ENCODE data around the gene NOVA2. TPM values are rescaled to one million over a fixed set of nuclear protein-coding genes. Genes with fewer than 3 reads are reported as not detected.
A peak's percentile ranks its signal among the peaks of the same experiment; 100 is the strongest.

NOVA2 gene
- total and polyA plus RNA-seq, 5 donors from 2014 or later = not detected

DNA sequence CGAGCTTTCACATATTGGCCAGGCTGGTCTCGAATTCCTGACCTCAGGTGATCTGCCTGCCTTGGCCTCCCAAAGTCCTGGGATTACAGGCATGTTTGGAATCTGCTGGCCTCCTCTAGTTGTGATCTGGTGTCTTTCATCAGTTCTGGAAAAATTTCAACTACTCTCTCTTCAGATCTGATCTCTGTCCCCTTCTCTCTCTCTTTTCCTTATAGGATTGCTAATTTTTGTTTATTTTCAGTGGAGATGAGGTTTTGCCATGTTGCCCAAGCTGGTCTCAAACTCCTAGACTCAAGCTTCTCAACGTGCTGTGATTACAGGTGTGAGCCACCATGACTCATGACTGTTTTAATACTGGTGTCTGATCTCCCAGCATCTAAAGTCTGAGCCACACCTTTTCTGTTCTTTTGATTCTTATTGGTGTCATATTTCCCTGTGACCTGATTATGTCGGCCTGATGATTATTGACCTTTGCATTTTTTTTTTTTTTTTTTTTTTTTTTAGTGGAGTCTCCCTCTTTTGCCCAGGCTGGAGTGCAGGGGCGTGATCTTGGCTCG lies 48.7 kb downstream of the NOVA2 start:
- no peaks in the 10 kb centered on the region for H3K36me3 Mint-ChIP-seq
- no peak for DNase-seq
- peaks cover 23% of the 10 kb centered on the region for H3K27me3 Mint-ChIP-seq

GRCh38 chr19:45922281-45922680 lies 51.4 kb downstream of the NOVA2 start:
- Histone ChIP-seq H3K36me3 (ENCODE audit: control insufficient read depth, insufficient read depth, low read length) (no peaks in the 10 kb centered on the region), H3K27me3 (ENCODE audit: control insufficient read depth, insufficient read depth, low read length) (peaks cover 6% of the 10 kb centered on the region), H3K27ac (ENCODE audit: insufficient read depth, low read length, poor library complexity, severe bottlenecking) (no peak overlapping the region), H3K9me3 (ENCODE audit: control insufficient read depth in 2 of 2, low read length in 2 of 2) (no peaks in the 10 kb centered on the region), H3K4me3 (ENCODE audit: low read depth, low read length) (no peak overlapping the region), H3K4me1 (ENCODE audit: control insufficient read depth, insufficient read depth, low read length, poor library complexity, severe bottlenecking) (no peaks in the 10 kb centered on the region)
- H3K9me3 Mint-ChIP-seq = peaks cover 0 to 2% (median 0%) of the 10 kb centered on the region in 7 donors
- DNase-seq = peak in 1 of 3 donors; percentile 33
- ATAC-seq (ENCODE audit: low read depth in 2 of 2) = no peak
- H3K36me3 Mint-ChIP-seq = no peaks in the 10 kb centered on the region
- no peak overlapping the region for H3K27ac Mint-ChIP-seq
- H3K27me3 Mint-ChIP-seq = peaks cover 25% of the 10 kb centered on the region
- H3K4me3 Mint-ChIP-seq = no peak overlapping the region
- H3K4me1 Mint-ChIP-seq = peaks cover 0 to 2% (median under 1%) of the 10 kb centered on the region in 4 donors

More for the DNA sequence above, 48.7 kb downstream of the NOVA2 start:
- H3K36me3 ChIP-seq (ENCODE audit: control insufficient read depth, insufficient read depth, low read length) = no peaks in the 10 kb centered on the region
- H3K9me3 ChIP-seq (ENCODE audit: control insufficient read depth in 2 of 2, low read length in 2 of 2) = no peaks in the 10 kb centered on the region
- H3K4me1 ChIP-seq (ENCODE audit: control insufficient read depth, insufficient read depth, low read length, poor library complexity, severe bottlenecking) = peaks cover 6% of the 10 kb centered on the region
- H3K27ac Mint-ChIP-seq = no peak overlapping the region
- H3K4me3 Mint-ChIP-seq = no peak overlapping the region
- H3K9me3 Mint-ChIP-seq = peaks cover 0 to 2% (median 0%) of the 10 kb centered on the region in 7 donors
- peaks cover 2% of the 10 kb centered on the region for H3K27me3 ChIP-seq (ENCODE audit: control insufficient read depth, insufficient read depth, low read length)
- ATAC-seq (ENCODE audit: low read depth in 2 of 2) = no peak
- H3K27ac ChIP-seq (ENCODE audit: insufficient read depth, low read length, poor library complexity, severe bottlenecking) = no peak overlapping the region
- no peak overlapping the region for H3K4me3 ChIP-seq (ENCODE audit: low read depth, low read length)
- peaks cover 0 to 10% (median 7%) of the 10 kb centered on the region in 4 donors for H3K4me1 Mint-ChIP-seq

- no peaks in the 10 kb centered on the region for H3K36me3 ChIP-seq (ENCODE audit: control insufficient read depth, insufficient read depth, low read length)
- H3K9me3 ChIP-seq (ENCODE audit: control insufficient read depth in 2 of 2, low read length in 2 of 2) = no peaks in the 10 kb centered on the region
- peaks cover 6% of the 10 kb centered on the region for H3K27me3 ChIP-seq (ENCODE audit: control insufficient read depth, insufficient read depth, low read length)
- H3K27me3 Mint-ChIP-seq = peaks cover 30% of the 10 kb centered on the region
- ATAC-seq (ENCODE audit: low read depth in 2 of 2) (no peak), DNase-seq (peak in 1 of 3 donors; percentile 55)
- H3K4me3 ChIP-seq (ENCODE audit: low read depth, low read length) = no peak overlapping the region
- H3K4me1 Mint-ChIP-seq = no peaks in the 10 kb centered on the region
- H3K4me3 Mint-ChIP-seq = no peak overlapping the region
- no peak overlapping the region for H3K27ac ChIP-seq (ENCODE audit: insufficient read depth, low read length, poor library complexity, severe bottlenecking)
- H3K4me1 ChIP-seq (ENCODE audit: control insufficient read depth, insufficient read depth, low read length, poor library complexity, severe bottlenecking) = no peaks in the 10 kb centered on the region
- H3K36me3 Mint-ChIP-seq = no peaks in the 10 kb centered on the region
- peaks cover 0 to 2% (median 0%) of the 10 kb centered on the region in 7 donors for H3K9me3 Mint-ChIP-seq
- H3K27ac Mint-ChIP-seq = no peak overlapping the region
Measured at GRCh38 chr19:45920458-45920857, 53.2 kb downstream of the NOVA2 start.

DNA sequence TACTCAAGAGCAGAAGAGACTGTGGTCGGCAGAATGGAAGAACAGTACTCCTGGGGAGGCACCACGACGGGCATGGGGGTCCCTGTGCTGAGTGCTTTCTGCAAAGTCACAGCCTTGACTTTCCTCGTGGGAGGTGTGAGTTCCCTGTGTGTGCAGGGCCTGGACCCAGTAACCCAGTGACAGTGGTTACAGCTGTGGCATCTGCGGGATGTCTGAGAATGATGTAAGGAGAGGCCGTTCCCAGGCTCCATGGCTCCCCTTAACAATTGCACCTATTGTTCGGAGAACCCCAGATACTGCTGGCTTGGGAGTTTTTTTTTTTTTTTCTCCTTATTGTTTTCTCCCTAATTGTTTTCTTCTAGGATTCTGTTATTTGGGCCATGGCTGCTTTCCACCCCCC lies 54.0 kb downstream of the NOVA2 start:
- H3K4me1 ChIP-seq (ENCODE audit: control insufficient read depth, insufficient read depth, low read length, poor library complexity, severe bottlenecking) = no peaks in the 10 kb centered on the region
- peak overlapping the region in 1 of 3 donors; percentile 32 for H3K27ac Mint-ChIP-seq
- H3K27me3 ChIP-seq (ENCODE audit: control insufficient read depth, insufficient read depth, low read length) = peaks cover 6% of the 10 kb centered on the region
- H3K9me3 ChIP-seq (ENCODE audit: control insufficient read depth in 2 of 2, low read length in 2 of 2) = no peaks in the 10 kb centered on the region
- H3K27ac ChIP-seq (ENCODE audit: insufficient read depth, low read length, poor library complexity, severe bottlenecking) = no peak overlapping the region
- no peak for ATAC-seq (ENCODE audit: low read depth in 2 of 2)
- no peak overlapping the region for H3K4me3 ChIP-seq (ENCODE audit: low read depth, low read length)
- peaks cover 30% of the 10 kb centered on the region for H3K27me3 Mint-ChIP-seq
- no peaks in the 10 kb centered on the region for H3K36me3 Mint-ChIP-seq
- no peak overlapping the region for H3K4me3 Mint-ChIP-seq
- H3K4me1 Mint-ChIP-seq = peaks cover 0 to 2% (median 0%) of the 10 kb centered on the region in 4 donors
- peaks cover 0 to 2% (median 0%) of the 10 kb centered on the region in 7 donors for H3K9me3 Mint-ChIP-seq
- H3K36me3 ChIP-seq (ENCODE audit: control insufficient read depth, insufficient read depth, low read length) = no peaks in the 10 kb centered on the region
- no peak for DNase-seq

DNA sequence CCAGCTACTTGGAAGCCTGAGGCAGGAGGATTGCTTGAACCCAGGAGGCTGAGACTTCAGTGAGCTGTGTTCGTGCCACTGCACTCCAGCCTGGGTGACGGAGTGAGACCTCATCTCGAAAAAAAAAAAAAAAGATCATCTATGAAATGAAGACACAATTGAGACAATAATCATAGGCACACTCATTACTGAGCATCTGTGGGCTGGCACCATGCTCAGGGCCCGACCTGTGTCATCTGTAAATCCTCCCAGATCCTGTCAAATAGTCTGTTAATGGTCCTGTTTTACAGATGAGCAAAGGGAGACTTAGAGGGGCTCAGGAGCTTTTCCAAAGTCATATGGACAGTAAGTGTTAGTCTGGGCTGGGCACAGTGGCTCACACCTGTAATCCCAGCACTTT lies 54.9 kb downstream of the NOVA2 start:
- peaks cover 6% of the 10 kb centered on the region for H3K27me3 ChIP-seq (ENCODE audit: control insufficient read depth, insufficient read depth, low read length)

GRCh38 chr19:45917421-45918091 lies 56.1 kb downstream of the NOVA2 start:
- no peaks in the 10 kb centered on the region for H3K36me3 Mint-ChIP-seq
- H3K9me3 Mint-ChIP-seq = peaks cover 0 to 2% (median 0%) of the 10 kb centered on the region in 7 donors
- Histone ChIP-seq H3K9me3 (ENCODE audit: control insufficient read depth in 2 of 2, low read length in 2 of 2) (no peaks in the 10 kb centered on the region), H3K36me3 (ENCODE audit: control insufficient read depth, insufficient read depth, low read length) (no peaks in the 10 kb centered on the region), H3K4me3 (ENCODE audit: low read depth, low read length) (no peak overlapping the region), H3K27ac (ENCODE audit: insufficient read depth, low read length, poor library complexity, severe bottlenecking) (no peak overlapping the region), H3K4me1 (ENCODE audit: control insufficient read depth, insufficient read depth, low read length, poor library complexity, severe bottlenecking) (no peaks in the 10 kb centered on the region), H3K27me3 (ENCODE audit: control insufficient read depth, insufficient read depth, low read length) (peaks cover 6% of the 10 kb centered on the region)
- H3K4me1 Mint-ChIP-seq = peaks cover 0 to 2% (median 0%) of the 10 kb centered on the region in 4 donors
- H3K27ac Mint-ChIP-seq = no peak overlapping the region
- ATAC-seq (ENCODE audit: low read depth in 2 of 2) = no peak
- H3K27me3 Mint-ChIP-seq = peaks cover 26% of the 10 kb centered on the region
- peak in 1 of 3 donors; percentile 85 for DNase-seq
- no peak overlapping the region for H3K4me3 Mint-ChIP-seq

More for the DNA sequence above, 54.9 kb downstream of the NOVA2 start:
- ATAC-seq (ENCODE audit: low read depth in 2 of 2) (no peak), DNase-seq (no peak)
- H3K27me3 Mint-ChIP-seq = peaks cover 26% of the 10 kb centered on the region
- H3K36me3 Mint-ChIP-seq = no peaks in the 10 kb centered on the region
- H3K4me1 ChIP-seq (ENCODE audit: control insufficient read depth, insufficient read depth, low read length, poor library complexity, severe bottlenecking) = no peaks in the 10 kb centered on the region
- H3K27ac Mint-ChIP-seq = peak overlapping the region in 1 of 3 donors; percentile 66
- H3K4me1 Mint-ChIP-seq = peaks cover 0 to 2% (median 0%) of the 10 kb centered on the region in 4 donors
- H3K9me3 Mint-ChIP-seq = peaks cover 0 to 2% (median 0%) of the 10 kb centered on the region in 7 donors
- H3K36me3 ChIP-seq (ENCODE audit: control insufficient read depth, insufficient read depth, low read length) = no peaks in the 10 kb centered on the region
- H3K4me3 Mint-ChIP-seq = no peak overlapping the region
- no peak overlapping the region for H3K4me3 ChIP-seq (ENCODE audit: low read depth, low read length)
- H3K9me3 ChIP-seq (ENCODE audit: control insufficient read depth in 2 of 2, low read length in 2 of 2) = no peaks in the 10 kb centered on the region
- H3K27ac ChIP-seq (ENCODE audit: insufficient read depth, low read length, poor library complexity, severe bottlenecking) = no peak overlapping the region

DNA sequence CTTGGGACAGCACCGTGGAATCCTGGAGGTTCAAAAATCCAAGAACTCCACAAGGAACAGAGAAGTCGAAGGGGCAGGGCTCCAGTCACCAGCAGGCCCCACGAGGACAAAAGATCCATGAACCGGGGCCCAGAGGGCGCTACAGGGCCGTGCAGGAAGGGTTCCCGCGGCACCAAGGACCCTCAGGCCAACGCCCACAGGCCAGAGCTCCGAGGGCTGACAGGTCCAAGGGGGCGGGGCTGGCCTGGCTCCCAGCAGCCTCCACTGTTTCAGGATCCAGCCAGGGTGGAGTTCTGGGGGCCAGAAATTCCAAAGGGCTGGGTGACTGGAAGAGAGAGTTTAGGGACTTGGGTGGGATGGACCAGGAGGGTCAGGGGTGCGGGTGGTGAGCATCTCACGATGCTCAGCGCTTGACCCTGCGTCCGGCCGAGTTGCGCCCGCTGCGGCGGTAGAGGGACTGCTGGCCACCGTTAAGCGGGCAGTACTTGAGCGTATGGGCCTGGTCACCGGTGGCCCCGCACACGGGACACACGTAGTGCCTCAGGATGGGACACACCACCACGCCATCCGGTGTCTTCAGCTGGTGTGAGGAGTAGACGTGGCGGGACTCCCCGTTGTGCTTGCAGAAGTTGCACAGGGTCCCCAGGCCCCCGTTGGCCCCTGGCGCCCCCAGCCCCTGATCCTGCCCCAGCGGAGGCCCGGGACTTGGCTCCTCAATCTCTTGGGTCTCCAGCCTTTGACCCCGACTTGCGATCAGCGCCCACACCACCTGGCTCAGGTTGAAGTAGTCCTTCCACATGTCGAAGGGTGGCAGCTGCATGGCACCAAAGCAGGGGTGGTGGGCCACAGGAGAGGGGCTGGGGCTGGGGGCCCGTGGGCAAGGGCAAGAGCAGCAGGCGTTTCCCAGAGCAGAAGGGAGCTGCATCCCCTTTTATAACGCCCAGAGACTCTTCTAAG lies 59.5 kb downstream of the NOVA2 start, which contains the start of gene NANOS2:
NANOS2 (minus strand) TSS at position 905 of the 957 bp plus-strand sequence; CDS start at position 820, 85 bp downstream.
- no peaks in the 10 kb centered on the region for H3K36me3 Mint-ChIP-seq
- no peak within 1 kb of the TSS for H3K27ac ChIP-seq (ENCODE audit: insufficient read depth, low read length, poor library complexity, severe bottlenecking)
- no peak within 1 kb of the TSS for H3K4me3 ChIP-seq (ENCODE audit: low read depth, low read length)
- no peak within 1 kb of the TSS for H3K4me3 Mint-ChIP-seq
- no peaks in the 10 kb centered on the region for H3K27me3 ChIP-seq (ENCODE audit: control insufficient read depth, insufficient read depth, low read length)
- peaks cover 0 to 2% (median 0%) of the 10 kb centered on the region in 4 donors for H3K4me1 Mint-ChIP-seq
- no peaks in the 10 kb centered on the region for H3K36me3 ChIP-seq (ENCODE audit: control insufficient read depth, insufficient read depth, low read length)
- no peaks in the 10 kb centered on the region for H3K9me3 ChIP-seq (ENCODE audit: control insufficient read depth in 2 of 2, low read length in 2 of 2)
- ATAC-seq (ENCODE audit: low read depth in 2 of 2) (no peak), DNase-seq (peak in 1 of 3 donors; percentile 41)
- no peak within 1 kb of the TSS for H3K27ac Mint-ChIP-seq
- no peaks in the 10 kb centered on the region for H3K4me1 ChIP-seq (ENCODE audit: control insufficient read depth, insufficient read depth, low read length, poor library complexity, severe bottlenecking)
- H3K9me3 Mint-ChIP-seq = peaks cover 0 to 2% (median 0%) of the 10 kb centered on the region in 7 donors
- H3K27me3 Mint-ChIP-seq = peaks cover 22% of the 10 kb centered on the region

All from CD4-positive, CD25-positive, alpha-beta regulatory T cell (primary cell).